ENCODE measurements around the gene ZFYVE26.

Gene ZFYVE26

GRCh38 chr14:67833403-67833802 lies 17.0 kb upstream of the ZFYVE26 start:
- TF ChIP-seq GATA1 (IDR thresholded peaks at IDR 0.05; ENCODE audit: low read depth, low read length): no peak
- no peak for TF ChIP-seq POLR2A (IDR thresholded peaks at IDR 0.05; ENCODE audit: low read length)
- no peak for DNase-seq

- no peak for DNase-seq
- TF ChIP-seq POLR2A (IDR thresholded peaks at IDR 0.05; ENCODE audit: low read length): no peak
- TF ChIP-seq GATA1 (IDR thresholded peaks at IDR 0.05; ENCODE audit: low read depth, low read length): no peak
Observed at GRCh38 chr14:67831113-67831512, 14.7 kb upstream of the ZFYVE26 start.

GRCh38 chr14:67821121-67821520 lies 4.7 kb upstream of the ZFYVE26 start:
- no peak for DNase-seq
- TF ChIP-seq POLR2A (IDR thresholded peaks at IDR 0.05; ENCODE audit: low read length): no peak
- TF ChIP-seq GATA1 (IDR thresholded peaks at IDR 0.05; ENCODE audit: low read depth, low read length): no peak

GRCh38 chr14:67820428-67820971 lies 4.1 kb upstream of the ZFYVE26 start:
- DNase-seq: peak; percentile 54 to 62
- TF ChIP-seq GATA1 (IDR thresholded peaks at IDR 0.05; ENCODE audit: low read depth, low read length) (no peak), POLR2A (IDR thresholded peaks at IDR 0.05; ENCODE audit: low read length) (no peak)

GRCh38 chr14:67819563-67820421 lies 3.4 kb upstream of the ZFYVE26 start, which contains the start of gene RAD51B:
Gene RAD51B, plus strand, starts transcription at chr14:67819779.
- DNase-seq: peak; percentile 88 to 91
- TF ChIP-seq POLR2A (IDR thresholded peaks at IDR 0.05; ENCODE audit: low read length) (peak; percentile 55), GATA1 (IDR thresholded peaks at IDR 0.05; ENCODE audit: low read depth, low read length) (no peak)

- peak in 1 of 2 experiments; percentile 23 for DNase-seq
Observed at GRCh38 chr14:67818476-67818875, 2.1 kb upstream of the ZFYVE26 start.

- no peak for TF ChIP-seq POLR2A (IDR thresholded peaks at IDR 0.05; ENCODE audit: low read length)
- TF ChIP-seq GATA1 (IDR thresholded peaks at IDR 0.05; ENCODE audit: low read depth, low read length): no peak
- DNase-seq: no peak
Observed at GRCh38 chr14:67817750-67818438, 1.5 kb upstream of the ZFYVE26 start.

- TF ChIP-seq GATA1 (IDR thresholded peaks at IDR 0.05; ENCODE audit: low read depth, low read length) (no peak), POLR2A (IDR thresholded peaks at IDR 0.05; ENCODE audit: low read length) (no peak)
- peak; percentile 68 to 75 for DNase-seq
Observed at GRCh38 chr14:67815573-67816225, 691 bp downstream of the ZFYVE26 start.

GRCh38 chr14:67814821-67815220 lies 1.6 kb downstream of the ZFYVE26 start:
- peak in 1 of 2 experiments; percentile 8 for DNase-seq
- TF ChIP-seq POLR2A (IDR thresholded peaks at IDR 0.05; ENCODE audit: low read length): no peak
- TF ChIP-seq GATA1 (IDR thresholded peaks at IDR 0.05; ENCODE audit: low read depth, low read length): no peak

GRCh38 chr14:67806246-67806645 lies 10.1 kb downstream of the ZFYVE26 start:
- TF ChIP-seq POLR2A (IDR thresholded peaks at IDR 0.05; ENCODE audit: low read length) (no peak), GATA1 (IDR thresholded peaks at IDR 0.05; ENCODE audit: low read depth, low read length) (no peak)
- no peak for DNase-seq

GRCh38 chr14:67800743-67801142 lies 15.6 kb downstream of the ZFYVE26 start:
- TF ChIP-seq GATA1 (IDR thresholded peaks at IDR 0.05; ENCODE audit: low read depth, low read length) (no peak), POLR2A (IDR thresholded peaks at IDR 0.05; ENCODE audit: low read length) (no peak)
- no peak for DNase-seq

- TF ChIP-seq POLR2A (IDR thresholded peaks at IDR 0.05; ENCODE audit: low read length): no peak
- no peak for DNase-seq
Observed at GRCh38 chr14:67798731-67799130, 17.7 kb downstream of the ZFYVE26 start.

- TF ChIP-seq POLR2A (IDR thresholded peaks at IDR 0.05; ENCODE audit: low read length) (no peak), GATA1 (IDR thresholded peaks at IDR 0.05; ENCODE audit: low read depth, low read length) (no peak)
- no peak for DNase-seq
Observed at GRCh38 chr14:67787673-67788072, 28.7 kb downstream of the ZFYVE26 start.

Data from erythroblast (primary cell).